Breast epithelium (tissue), 3 donors: Measurements from ENCODE around the gene LRRIQ4.

Source experiments
- CTCF ChIP-seq, 3 donors: fragments of 450-650 bp; IDR thresholded peaks; one replicate each; pipeline ENCODE4 v1.5.1; 2016 to 2017; ENCODE audit warnings: antibody characterized with exemption in 3 of 3, mild to moderate bottlenecking in 3 of 3, moderate library complexity in 3 of 3
- POLR2A ChIP-seq: fragments of 450-650 bp; IDR thresholded peaks from one replicate; pipeline ENCODE4 v1.6.1; 2016; ENCODE audit warnings: antibody characterized with exemption, mild to moderate bottlenecking, moderate library complexity

GRCh38 chr3:169841171-169841570 is 28.5 kb downstream of the LRRIQ4 start:
- TF ChIP-seq POLR2A = no peak
- no peak for TF ChIP-seq CTCF (IDR thresholded peaks at IDR 0.05)
